Measurements from ENCODE around the gene CAMK1. TPM values are rescaled to one million over a fixed set of nuclear protein-coding genes. Genes with fewer than 3 reads are reported as not detected.

CAMK1 gene
- total RNA-seq, 1 donor from 2014 or later = 7.1 TPM

- DNase-seq (ENCODE audit: low read depth) (no peak), FAIRE-seq (no peak)
- no peak overlapping the region for H3K27ac Mint-ChIP-seq (ENCODE audit: unreplicated experiment)
- H3K36me3 Mint-ChIP-seq (ENCODE audit: low read depth, unreplicated experiment) = peaks cover 24% of the 10 kb centered on the region
- Histone ChIP-seq H2AFZ (ENCODE audit: low read depth, low read length) (no peak overlapping the region), H3K4me2 (ENCODE audit: low read length) (no peak overlapping the region), H3K79me2 (ENCODE audit: insufficient read depth, low read length) (peaks cover 15% of the 10 kb centered on the region), H3K27ac (ENCODE audit: low read depth, low read length) (no peak overlapping the region), H4K20me1 (ENCODE audit: insufficient read depth, low read length) (peaks cover 49% of the 10 kb centered on the region), H3K4me1 (ENCODE audit: insufficient read depth, low read length) (peaks cover 15% of the 10 kb centered on the region), H3K4me3 (ENCODE audit: insufficient read depth, low read depth, low read length) (no peak overlapping the region), H3K36me3 (ENCODE audit: insufficient read depth, low read length) (peaks cover 40% of the 10 kb centered on the region), H3K9me3 (ENCODE audit: insufficient read depth, low read depth, low read length) (no peaks in the 10 kb centered on the region), H3K27me3 (ENCODE audit: insufficient read depth, low read length) (no peaks in the 10 kb centered on the region), H3K9ac (ENCODE audit: low read length) (no peak overlapping the region)
- TF ChIP-seq EZH2 (IDR thresholded peaks at IDR 0.05; ENCODE audit: insufficient read depth, low read length) (no peak), CTCF (IDR thresholded peaks at IDR 0.05; ENCODE audit: insufficient read depth, low read depth, low read length) (no peak)
- H3K4me3 Mint-ChIP-seq (ENCODE audit: unreplicated experiment) = no peak overlapping the region
- H3K27me3 Mint-ChIP-seq (ENCODE audit: low read depth, unreplicated experiment) = no peaks in the 10 kb centered on the region
- peaks cover 31% of the 10 kb centered on the region for H3K4me1 Mint-ChIP-seq (ENCODE audit: low read depth, unreplicated experiment)
- H3K9me3 Mint-ChIP-seq (ENCODE audit: unreplicated experiment) = no peaks in the 10 kb centered on the region
Observed at GRCh38 chr3:9806688-9807589, 37.2 kb upstream of the CAMK1 start.

GRCh38 chr3:9806137-9806536 is 36.4 kb upstream of the CAMK1 start:
- H3K4me1 Mint-ChIP-seq (ENCODE audit: low read depth, unreplicated experiment) = peaks cover 31% of the 10 kb centered on the region
- H3K27ac Mint-ChIP-seq (ENCODE audit: unreplicated experiment) = no peak overlapping the region
- H3K9me3 Mint-ChIP-seq (ENCODE audit: unreplicated experiment) = no peaks in the 10 kb centered on the region
- Histone ChIP-seq H3K4me2 (ENCODE audit: low read length) (no peak overlapping the region), H3K79me2 (ENCODE audit: insufficient read depth, low read length) (peaks cover 21% of the 10 kb centered on the region), H3K4me1 (ENCODE audit: insufficient read depth, low read length) (peaks cover 15% of the 10 kb centered on the region), H3K27ac (ENCODE audit: low read depth, low read length) (no peak overlapping the region), H3K9ac (ENCODE audit: low read length) (no peak overlapping the region), H3K27me3 (ENCODE audit: insufficient read depth, low read length) (no peaks in the 10 kb centered on the region), H3K36me3 (ENCODE audit: insufficient read depth, low read length) (peaks cover 47% of the 10 kb centered on the region), H2AFZ (ENCODE audit: low read depth, low read length) (no peak overlapping the region), H3K9me3 (ENCODE audit: insufficient read depth, low read depth, low read length) (no peaks in the 10 kb centered on the region), H4K20me1 (ENCODE audit: insufficient read depth, low read length) (peaks cover 55% of the 10 kb centered on the region), H3K4me3 (ENCODE audit: insufficient read depth, low read depth, low read length) (no peak overlapping the region)
- TF ChIP-seq EZH2 (IDR thresholded peaks at IDR 0.05; ENCODE audit: insufficient read depth, low read length) = no peak
- TF ChIP-seq CTCF (IDR thresholded peaks at IDR 0.05; ENCODE audit: insufficient read depth, low read depth, low read length) = no peak
- DNase-seq (ENCODE audit: low read depth) (no peak), FAIRE-seq (no peak)
- no peak overlapping the region for H3K4me3 Mint-ChIP-seq (ENCODE audit: unreplicated experiment)
- peaks cover 29% of the 10 kb centered on the region for H3K36me3 Mint-ChIP-seq (ENCODE audit: low read depth, unreplicated experiment)
- no peaks in the 10 kb centered on the region for H3K27me3 Mint-ChIP-seq (ENCODE audit: low read depth, unreplicated experiment)

GRCh38 chr3:9804996-9805395 is 35.2 kb upstream of the CAMK1 start:
- Mint-ChIP-seq H3K4me1 (ENCODE audit: low read depth, unreplicated experiment) (peaks cover 26% of the 10 kb centered on the region), H3K27ac (ENCODE audit: unreplicated experiment) (no peak overlapping the region), H3K36me3 (ENCODE audit: low read depth, unreplicated experiment) (peaks cover 30% of the 10 kb centered on the region), H3K9me3 (ENCODE audit: unreplicated experiment) (no peaks in the 10 kb centered on the region), H3K4me3 (ENCODE audit: unreplicated experiment) (no peak overlapping the region), H3K27me3 (ENCODE audit: low read depth, unreplicated experiment) (no peaks in the 10 kb centered on the region)
- Histone ChIP-seq H3K27me3 (ENCODE audit: insufficient read depth, low read length) (no peaks in the 10 kb centered on the region), H3K9ac (ENCODE audit: low read length) (no peak overlapping the region), H3K4me2 (ENCODE audit: low read length) (no peak overlapping the region), H3K27ac (ENCODE audit: low read depth, low read length) (no peak overlapping the region), H3K4me1 (ENCODE audit: insufficient read depth, low read length) (peaks cover 15% of the 10 kb centered on the region), H3K4me3 (ENCODE audit: insufficient read depth, low read depth, low read length) (no peak overlapping the region), H2AFZ (ENCODE audit: low read depth, low read length) (no peak overlapping the region), H3K36me3 (ENCODE audit: insufficient read depth, low read length) (peaks cover 54% of the 10 kb centered on the region), H4K20me1 (ENCODE audit: insufficient read depth, low read length) (peaks cover 62% of the 10 kb centered on the region), H3K79me2 (ENCODE audit: insufficient read depth, low read length) (peaks cover 23% of the 10 kb centered on the region), H3K9me3 (ENCODE audit: insufficient read depth, low read depth, low read length) (no peaks in the 10 kb centered on the region)
- FAIRE-seq (no peak), DNase-seq (ENCODE audit: low read depth) (no peak)
- TF ChIP-seq CTCF (IDR thresholded peaks at IDR 0.05; ENCODE audit: insufficient read depth, low read depth, low read length) = no peak

Data from astrocyte (in vitro differentiated cells and primary cell).